Stimulated activated CD8-positive, alpha-beta memory T cell treated with anti-CD3 and anti-CD28 coated beads, Interleukin-4, amount 100 ng/mL, for 48 hours (primary cell): ENCODE data around the gene SATB1.
A peak's percentile ranks its signal among the peaks of the same experiment; 100 is the strongest.

Source experiments
- DNase-seq: peaks from one replicate; pipeline ENCODE4 v3.0.0-alpha.2; 2020

SATB1 gene

DNA sequence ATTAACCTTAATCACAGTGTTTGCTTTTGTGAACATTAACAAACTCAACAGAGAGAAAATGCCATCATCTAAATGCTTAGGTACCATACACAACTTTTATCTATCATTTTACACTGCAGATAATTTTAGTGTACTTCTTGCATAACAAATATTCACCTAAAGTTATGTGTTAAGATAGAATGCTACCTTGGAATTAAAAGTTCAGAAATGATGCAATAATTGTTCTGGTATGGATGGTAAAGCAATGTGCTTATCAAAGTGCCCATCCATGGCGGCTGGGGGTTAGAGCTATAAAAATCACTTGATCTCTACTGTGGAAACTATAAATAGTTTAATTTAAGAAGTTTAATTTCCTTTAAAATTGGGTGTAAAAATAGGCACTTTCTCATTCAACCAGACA, 28.7 kb downstream of the SATB1 start:
- DNase-seq, result no peak

DNA sequence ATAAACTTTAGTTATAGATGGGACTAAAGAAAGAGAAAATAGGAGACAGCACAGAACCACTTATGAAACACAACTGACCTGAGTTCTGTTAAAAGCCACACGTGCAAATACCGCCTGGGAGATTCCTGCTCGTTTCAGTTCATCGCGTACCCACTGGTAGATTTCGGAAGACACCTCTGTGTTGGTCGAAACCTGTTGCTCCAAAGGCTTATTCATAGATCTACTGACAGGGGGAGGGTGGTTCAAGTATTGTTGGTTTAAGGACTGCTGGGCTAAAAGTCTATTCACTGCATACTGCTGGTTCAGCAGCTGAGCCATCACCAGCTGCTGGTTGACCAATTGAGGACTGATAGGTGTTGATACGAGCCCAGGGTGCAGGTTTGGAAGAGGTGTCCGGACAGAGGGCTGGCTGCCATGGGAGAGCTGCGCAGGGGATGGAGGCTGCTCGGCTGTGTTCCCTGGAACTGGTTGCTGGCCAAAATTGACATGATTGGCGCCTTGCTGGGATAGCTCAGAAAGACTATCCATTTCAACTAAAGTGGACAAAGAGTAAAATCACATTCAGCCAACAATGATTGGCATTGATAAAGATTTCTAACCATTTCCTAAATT, 30.6 kb downstream of the SATB1 start:
- no peak for DNase-seq

DNA sequence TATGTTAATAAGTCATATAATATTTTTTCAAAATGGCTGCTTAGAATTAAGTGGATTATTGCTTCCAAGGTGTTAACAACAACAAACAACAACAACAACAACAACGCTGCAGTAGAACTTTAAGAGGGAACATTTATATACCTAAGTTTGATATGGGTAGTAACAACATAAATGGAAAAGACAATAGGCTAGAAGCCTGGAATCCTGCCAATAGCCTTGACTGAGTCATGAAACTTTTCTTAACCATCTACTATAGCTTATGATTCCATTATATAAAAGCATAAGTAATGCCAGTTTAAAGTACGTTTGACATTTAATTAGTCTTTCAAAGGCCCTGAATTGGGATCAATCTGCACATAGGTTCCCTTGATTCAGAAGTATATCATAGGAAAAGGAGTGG, 31.2 kb downstream of the SATB1 start:
- DNase-seq, result no peak

DNA sequence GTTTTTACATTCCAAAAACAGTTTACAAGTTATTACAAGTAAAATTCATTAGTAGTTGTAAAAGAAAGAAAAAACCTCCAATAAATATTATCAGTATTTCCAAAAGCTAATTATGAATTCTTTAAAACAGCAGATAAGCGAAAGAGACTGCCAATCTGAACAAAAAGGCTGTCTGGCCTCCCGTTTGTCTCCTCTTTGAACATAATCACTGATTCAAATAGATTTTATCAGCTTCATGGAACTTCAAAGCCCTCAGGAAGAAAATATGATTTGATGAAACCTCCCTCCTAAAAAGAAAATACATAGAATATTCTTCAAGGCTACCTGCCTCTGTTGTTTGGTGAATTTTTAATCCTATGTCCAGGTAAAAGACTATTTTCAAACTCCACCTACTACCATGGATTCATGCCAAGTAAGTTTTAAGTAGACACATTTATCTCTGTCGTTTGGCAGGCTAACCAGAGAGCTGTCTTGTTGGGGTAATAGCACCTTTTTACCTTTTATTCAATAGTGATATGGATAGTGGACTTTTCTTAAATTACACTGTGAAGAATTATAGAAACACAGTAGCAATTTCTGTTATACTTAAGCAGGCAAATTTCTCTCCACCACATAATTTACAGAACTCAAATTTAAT, 35.0 kb downstream of the SATB1 start:
- DNase-seq, result no peak

DNA sequence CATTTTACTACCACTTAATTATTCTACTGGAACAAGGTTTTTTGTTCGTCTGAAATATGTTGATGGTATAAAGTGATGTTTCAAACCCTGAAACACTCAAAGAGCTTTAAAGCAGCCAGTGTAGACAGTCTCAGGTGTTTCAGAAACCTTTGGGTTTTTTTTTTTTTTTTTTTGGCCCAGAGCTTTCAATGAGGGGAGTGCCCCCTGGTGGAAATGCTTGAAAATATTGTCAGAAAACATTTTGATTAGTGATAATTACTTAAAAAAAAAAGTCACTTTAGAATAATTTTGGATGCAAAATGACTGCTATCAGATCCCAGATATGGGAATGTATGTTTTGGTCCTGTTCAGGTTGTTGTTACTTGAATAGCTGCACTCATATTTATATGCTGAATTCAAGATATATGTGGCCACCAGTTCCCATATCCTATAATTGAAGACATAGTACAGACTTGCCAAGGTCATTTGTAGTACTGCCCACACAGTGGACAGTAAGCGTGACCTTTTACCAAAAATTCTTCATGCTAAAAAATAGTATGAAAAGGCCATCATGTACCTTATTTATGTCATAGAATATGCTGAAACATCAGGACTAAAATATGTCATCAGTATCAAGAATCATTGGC, 35.9 kb downstream of the SATB1 start:
- DNase-seq, result no peak

DNA sequence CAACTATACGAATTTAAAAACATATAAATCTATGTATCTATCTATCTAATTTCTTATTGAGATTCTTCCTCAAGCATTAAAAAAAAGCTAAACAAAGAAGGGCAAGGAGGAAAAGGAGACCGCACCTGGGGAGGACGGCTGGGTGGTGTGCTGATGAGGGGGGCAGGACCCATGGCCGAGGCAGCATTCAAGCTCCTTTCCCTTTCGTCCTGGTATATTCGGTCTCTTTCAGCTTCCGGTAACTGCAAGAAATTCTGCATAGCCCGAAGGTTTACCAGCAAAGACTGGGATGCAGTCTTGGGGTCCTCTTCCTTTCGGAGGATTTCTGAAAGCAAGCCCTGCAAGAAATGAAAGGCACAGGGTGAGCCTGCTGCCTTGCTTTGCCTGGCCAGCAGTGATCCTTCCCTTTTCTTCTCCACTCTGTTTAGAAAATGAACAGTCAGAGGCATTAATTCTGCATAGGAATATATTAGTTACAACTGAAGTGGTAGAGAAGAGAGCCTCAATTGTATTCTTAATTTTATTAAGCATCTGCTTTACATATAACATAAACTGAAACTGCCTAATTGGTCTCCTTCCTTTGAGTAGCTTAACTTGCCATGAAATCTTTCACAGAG, 38.8 kb downstream of the SATB1 start:
- no peak for DNase-seq

DNA sequence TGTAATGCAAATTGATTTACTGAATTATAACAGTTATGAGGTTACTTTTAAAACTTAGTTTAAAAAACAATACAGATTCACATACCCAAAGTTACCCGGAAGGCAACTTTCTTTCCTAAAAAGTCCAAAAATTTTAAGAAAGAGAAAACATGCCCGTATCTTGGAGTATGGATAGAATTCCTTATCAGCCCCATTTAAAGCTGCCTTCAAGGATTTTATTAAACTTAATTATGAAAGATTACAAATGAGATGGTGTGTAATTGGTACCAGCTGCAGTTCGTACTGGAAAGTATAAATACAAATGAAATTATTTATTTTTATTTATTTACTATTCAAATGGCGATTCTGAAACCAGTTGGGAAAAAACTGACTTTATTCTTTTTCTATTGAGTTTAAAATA, 39.4 kb downstream of the SATB1 start:
- no peak for DNase-seq

DNA sequence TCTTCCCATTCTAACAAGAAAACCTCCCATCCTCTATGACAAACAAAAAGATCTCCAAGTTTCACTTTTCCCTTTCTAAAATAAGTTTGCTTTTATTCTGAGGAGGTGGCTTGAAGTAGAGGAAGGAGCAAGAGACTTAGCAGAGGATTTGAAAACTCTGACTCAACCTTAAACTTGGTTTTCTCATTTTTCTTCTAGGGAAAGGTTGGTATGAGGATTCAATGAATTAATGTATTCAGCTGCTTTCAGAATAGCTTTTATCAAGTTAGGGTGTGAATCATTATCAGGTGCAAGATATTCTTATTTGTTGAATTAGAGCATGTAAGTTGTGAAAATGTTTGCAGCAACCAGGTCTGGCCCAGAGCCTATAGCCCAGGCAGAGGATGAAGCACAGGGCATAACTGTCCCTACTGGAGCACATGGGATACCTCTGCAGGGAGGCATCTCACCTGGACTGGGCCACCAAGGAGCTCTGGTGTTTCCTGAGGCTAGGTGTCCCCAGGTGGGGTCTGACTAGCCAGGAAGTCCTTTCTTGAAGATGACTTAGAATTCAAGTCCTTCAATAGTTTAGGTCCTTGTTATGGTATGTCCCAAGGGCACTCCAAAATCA, 42.3 kb downstream of the SATB1 start:
- peak; percentile 41 for DNase-seq

DNA sequence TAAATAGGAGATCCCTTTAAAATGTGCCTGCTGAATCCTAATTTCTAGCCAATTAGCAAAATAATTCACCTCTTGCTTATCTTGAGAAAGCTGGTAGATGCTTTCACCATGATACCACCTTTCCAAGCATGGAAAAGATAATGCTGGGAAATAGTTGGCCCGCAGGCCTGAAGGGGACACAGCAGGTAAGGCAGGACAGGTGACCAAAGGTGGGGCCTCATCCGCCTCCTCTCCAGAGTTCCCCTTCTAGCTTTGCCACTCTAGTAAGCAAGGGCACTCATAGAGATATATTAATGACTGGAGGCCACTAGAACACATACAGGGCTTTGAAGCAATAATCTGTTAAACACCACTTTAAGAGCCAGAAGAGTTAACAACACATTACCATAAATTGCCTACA, 45.5 kb downstream of the SATB1 start:
- no peak for DNase-seq

DNA sequence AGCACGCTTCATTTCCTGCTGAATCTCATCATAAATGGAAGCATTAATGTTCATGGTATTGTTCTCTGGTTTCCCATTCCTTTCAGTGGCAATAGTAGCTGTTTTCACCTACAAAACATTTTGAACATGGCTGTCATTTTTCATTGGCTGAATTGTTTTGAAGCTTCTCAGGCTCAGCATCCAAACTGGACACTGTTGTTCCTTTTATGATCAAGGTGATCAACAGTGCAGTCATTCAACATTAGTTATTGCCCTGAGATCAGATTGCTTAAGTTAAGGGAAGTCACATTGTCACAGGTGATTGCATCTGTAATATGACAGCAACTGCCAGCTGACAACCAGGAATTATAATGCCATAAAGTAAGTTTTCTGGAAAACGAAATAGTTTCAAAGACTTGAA, 46.9 kb downstream of the SATB1 start:
- no peak for DNase-seq

DNA sequence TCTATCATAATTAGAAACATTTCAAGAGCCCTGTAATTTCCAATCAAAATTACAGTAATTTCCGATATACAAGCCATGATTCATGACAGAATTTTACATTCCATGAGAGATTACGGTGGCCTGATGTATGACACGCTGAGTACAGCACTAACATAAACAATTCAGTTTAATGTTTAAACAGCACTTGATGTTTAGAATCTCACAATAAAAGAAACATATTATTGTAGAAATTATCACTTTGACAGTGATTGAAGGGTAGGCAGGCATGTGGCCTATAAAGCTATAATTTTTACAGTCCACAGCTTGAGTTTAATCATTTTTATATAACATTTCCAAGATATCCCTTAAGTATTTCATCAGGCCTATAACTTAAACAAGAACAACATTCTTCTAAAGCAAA, 48.5 kb downstream of the SATB1 start:
- DNase-seq, result no peak

DNA sequence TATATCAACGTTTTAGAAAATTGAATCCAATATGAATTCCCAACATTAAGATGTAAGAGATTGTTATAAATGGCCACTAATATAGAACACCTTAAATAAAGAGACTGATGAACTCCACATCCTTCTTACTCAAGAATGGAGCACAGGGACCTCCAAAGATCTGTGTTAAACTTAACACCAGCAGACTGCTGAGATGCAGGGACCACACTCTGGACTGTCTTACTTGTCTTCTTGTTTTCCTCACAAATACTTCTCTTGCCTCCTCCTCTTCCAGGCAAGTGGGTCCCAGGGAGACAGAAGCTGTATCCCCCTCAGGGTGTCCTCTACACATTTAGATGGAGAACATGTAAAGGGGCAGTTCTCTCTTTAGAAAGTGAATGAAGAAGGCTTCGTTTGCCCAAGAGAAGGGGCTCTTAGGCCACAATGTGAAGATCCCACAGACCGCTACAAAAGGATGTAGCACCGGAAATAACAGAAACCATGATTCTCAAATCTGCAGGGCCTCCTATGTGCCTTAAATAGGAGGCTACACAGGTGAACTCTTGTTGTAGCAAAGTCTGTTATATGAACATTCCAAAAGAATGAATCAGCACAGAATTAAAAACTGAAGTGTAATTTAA, 52.2 kb downstream of the SATB1 start:
- DNase-seq, result no peak

DNA sequence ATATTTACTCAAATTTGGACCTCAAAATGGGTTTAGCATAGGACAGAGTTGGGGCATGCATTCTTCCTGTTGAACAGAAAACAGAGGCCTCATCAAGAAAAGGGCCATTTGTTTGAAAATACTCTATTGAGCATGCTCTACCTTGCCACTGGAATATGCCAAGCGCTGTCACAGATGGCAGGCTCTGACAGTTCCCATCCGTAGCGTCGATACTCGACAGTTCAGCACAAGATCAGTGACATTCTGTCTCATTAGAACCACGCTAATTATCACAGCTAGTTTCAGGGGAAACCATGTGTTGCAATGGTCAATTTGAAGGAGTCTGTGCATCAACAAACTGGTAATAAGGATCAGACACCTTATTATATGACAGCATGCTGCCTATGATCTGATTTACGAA, 54.5 kb downstream of the SATB1 start:
- no peak for DNase-seq

DNA sequence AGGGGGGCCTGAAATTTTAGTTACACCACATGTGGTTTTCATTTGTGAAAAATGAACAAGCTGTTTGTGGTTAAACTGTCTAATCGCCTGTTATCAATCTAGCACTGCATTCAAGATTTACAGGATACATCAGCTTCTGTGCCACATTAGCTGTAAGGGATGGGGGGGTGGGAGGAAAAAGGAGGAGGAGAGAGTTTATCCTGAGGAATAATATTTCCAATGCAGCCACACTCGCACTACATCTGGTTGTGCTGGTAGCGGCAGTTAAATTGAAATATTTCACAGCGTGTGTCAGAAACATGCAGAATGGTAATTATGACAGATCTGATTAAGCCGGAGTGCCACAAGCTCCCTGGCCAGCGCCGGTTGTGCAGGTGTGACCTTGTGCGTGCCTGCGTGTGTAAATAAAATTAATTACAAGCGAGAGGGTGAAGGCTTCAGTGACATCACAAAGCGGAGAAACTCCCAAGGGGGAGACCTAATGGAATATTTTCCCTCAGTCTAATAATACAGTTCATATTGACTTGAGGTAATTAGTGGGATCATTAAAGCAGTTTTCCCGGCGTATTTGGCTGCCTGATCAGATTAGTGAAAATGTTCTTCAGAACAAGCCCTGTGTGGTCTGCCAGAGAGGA, 55.5 kb downstream of the SATB1 start:
- DNase-seq, result no peak

DNA sequence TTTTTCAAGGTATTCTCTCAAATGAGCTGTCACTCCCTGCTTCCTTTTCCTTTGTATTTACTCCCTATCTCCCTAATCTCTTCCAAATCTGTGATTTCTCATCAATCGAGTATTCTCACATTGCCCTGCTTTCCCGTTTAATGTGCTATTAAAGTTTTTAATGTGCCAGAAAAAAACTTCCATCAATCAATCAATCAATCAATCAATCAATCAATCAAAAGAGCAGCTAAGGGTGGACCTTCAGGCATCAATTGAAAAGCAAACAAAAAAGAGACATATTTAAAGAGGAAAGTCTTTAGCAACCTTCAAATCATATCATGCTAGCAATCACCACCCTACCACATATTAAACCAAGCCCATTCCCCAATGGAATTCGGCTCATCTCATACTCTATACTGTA, 58.9 kb downstream of the SATB1 start:
- DNase-seq, result no peak

DNA sequence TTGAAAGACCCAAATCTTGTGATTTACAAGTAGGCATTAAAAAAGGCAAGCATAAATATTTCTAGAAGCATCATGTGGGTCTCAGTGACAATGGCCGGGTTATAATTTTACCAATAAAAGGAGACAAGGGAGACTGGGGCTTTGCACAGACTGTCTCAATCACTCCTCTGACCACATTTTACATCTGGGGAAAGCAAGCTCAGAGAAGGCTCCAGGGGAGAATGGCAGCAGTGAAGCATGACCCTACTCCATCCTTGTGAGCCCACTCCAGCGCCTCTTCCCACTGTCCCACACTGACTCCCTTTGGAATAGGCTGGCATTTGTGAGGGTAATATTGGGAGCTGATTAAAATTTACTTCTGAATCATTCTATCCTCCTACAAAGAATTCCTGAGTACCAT, 61.8 kb downstream of the SATB1 start:
- no peak for DNase-seq

DNA sequence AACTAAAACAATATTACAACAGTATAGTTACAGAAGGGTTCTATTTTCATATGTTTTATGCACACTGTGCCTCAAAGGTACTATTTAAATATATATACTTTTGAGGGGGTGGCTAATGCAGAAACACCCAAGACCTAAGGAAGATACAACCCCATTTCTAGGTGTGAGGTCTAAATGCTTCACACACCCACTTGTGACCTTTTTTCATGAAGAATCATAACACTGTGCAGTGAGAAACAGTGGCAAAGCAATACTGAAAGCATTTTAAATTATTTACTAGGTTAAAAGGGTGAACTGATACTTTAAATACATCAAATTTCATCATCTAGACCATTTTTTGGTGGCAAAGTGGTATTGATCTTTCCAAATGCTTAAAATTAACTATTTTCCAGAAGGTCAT, 67.4 kb downstream of the SATB1 start:
- no peak for DNase-seq

DNA sequence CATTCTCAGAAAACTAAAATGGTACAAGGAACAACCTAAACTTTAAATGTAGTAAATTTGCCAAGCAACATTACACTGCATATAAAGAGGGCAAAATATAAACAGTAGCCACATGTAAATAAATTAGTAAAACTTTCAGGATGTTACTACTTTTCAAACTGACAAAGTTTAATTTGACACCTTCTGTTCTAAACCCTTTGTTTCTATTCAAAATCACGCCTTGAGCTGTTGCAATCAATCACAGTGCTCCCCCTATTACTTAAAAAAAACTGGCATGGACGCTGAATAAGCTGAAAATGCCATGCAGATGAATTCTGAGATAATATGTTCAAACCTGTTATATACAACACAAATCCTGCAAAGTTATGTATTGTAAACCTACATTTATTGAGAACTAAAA, 69.3 kb downstream of the SATB1 start:
- DNase-seq, result no peak

DNA sequence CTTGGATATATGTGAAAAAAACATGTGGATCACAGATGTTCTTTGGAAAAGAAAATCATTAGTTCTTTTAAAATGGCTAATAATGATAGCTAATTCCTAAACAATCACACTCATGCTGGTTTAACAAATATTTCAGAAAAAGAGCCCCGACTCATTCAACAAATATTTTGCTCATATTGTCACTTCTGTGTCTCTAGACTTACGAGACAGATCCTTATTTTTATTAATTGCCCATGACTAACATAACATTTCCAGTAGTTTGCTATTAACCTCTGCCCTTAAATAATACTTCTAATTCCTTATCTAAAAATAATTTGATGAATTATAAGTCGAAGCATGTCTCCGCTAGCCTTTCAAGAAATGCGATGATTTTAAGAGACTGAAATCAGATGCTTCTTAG, 70.4 kb downstream of the SATB1 start:
- no peak for DNase-seq

DNA sequence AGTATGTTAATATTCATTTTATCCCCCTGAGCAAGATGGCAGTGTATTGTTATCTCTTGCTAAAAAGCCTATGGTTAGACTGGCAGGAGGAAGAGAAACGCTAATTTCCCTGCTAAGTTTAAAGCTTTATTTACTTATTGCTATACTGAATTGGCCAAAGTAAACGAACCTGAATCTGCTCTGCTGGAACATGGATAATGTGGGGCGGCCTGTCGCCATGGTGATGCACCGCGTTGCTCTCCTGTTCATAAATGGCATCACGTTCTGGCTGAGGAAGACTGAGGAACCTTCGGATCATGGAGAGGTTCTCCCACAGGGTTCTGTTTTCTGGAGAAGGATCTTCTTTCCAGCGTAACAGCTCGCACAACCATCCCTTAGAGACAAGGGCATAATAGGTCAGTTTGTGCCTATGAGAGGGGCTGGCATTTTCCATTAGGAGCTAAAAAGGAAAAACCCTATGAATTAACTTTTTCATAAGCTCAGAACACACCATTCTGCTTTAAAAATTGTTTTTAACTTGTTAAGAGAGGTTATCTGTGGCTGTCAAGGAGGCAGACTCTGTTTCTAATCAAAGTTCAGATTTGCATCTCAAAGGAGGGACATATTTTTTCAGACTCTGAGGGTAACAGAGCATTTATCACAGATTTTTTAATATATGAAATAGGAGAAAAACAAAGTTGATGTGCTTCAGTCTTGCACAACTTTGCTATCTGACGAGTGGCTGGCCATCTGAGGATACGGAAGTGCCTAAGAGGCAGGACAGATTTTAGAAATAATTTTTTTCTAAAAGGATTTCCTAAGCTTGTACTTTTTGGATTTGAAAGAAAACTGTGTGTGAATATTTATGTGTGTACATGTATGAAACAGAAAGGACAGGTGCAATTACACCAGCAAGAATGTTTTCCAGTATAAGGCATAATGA, 73.1 kb downstream of the SATB1 start:
- no peak for DNase-seq

DNA sequence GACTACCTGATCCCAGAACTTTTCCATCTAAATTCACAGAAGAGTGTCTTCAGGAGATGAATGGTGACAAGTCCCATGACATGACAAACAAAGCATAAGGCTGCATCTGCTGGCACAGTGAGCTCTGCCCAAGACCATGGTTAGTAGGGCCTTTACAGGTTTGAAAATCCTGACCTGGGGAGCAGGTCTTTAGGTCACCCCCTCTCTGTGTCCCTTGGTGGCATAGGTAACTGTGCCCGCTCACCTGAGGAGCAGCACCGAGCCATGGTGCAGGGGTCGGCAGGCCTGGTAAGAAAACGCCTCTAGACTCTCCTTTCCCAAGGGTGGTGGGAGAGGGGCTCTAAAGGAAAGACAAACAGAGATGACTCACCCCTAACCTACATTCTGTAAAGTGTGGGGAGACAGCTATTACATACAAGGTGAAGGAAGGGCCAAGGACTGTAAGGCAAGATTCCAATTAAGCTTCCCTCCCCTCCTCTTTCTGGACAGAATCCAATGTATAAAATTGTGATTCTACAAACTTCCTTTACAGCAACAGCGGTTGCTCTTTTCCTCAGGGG, 74.0 kb downstream of the SATB1 start:
- no peak for DNase-seq
